ENCODE results near the gene PLCB4.

DNA sequence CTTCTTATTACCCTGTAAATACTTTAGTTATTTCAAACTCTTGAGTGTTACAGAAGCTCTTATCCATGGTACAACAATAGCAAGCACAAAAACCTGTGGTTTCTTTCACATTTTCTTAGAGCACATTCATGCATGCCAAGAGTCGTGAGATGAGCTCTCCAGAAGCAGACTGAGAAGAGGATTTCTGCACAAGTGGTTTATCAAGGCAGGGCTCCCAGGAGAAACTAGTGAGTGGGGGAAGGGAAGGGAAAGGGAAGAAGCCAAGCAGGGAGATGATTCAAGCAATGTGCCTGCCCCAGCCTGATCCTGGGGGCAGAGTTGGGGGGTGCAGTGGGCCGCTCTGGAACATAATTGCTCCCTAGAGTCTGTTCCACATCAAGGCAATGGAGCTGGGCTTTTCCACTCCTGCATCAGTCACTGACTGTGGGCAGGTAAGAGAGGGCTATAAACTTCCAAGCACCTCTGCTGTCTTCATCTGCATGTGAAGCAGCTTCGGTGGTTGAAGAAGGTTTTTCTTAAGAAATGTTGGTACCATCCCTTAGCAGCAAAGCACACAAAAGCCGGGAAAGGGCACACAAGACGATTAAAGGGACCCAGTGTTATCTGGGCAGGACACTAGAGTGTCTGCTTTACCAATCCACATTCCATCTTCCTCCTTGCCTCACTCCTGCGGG, 152.1 kb downstream of the PLCB4 start:
- TF ChIP-seq CTCF (IDR thresholded peaks at IDR 0.05) (no peak), POLR2A (IDR thresholded peaks at IDR 0.05) (no peak)

Data from lower leg skin (tissue), 3 donors.